NCI-H446 treated with DMSO at 0.1 percent for 48 hours (cell line): ENCODE data around the gene SAG.
"Not testable (repeated sequence)": the region's sequence is repeated elsewhere in the genome, so short reads cannot be mapped to it uniquely, and the experiment has no call there.

Experiments used
- DNase-seq: peaks from one replicate; lab custom pipeline; 2025; lab: John Stamatoyannopoulos, UW

SAG gene

DNA sequence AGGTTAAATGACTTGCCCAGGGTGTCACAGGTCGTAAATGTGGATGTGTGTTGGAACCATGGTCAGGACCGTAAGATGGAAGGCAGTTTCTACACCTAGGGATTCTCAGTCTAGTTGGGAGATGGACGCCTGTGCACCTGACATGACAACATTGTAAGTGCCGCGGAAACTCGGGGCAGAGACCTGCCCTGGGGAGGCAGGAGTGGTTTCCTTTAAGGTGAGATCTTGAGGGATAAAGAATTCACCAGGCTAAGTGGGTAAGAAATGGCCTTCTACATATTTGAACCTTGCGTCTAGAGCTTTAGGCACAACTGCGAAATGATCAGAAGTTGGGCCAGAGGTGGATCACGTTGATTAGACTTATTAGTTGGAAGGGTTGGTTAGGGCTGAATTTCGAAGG is 48.3 kb downstream of the SAG start:
- DNase-seq: no peak

GRCh38 chr2:233356546-233357308 is 49.1 kb downstream of the SAG start:
- DNase-seq: no peak

DNA sequence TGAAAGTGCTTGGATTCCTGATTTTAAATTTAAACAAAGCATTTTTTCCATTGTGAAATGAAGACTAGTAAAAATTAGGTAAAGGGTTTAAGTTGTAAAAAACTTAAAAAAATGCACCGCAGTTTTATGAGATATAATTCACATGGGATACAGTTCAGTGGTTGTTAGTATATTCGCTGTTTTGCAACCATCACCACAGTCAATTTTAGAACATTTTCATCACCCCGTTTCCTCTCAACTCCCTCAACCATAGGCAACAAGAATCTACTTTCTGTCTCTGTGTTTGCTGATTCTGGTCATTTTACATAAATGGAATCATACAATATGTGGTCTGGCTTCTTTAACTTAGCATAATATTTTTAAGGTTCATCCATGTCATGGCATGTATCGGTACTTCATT is 50.7 kb downstream of the SAG start:
- DNase-seq: no peak

- DNase-seq: no peak
Observed at GRCh38 chr2:233358947-233359346, 51.3 kb downstream of the SAG start.

- no peak for DNase-seq
Observed at GRCh38 chr2:233359823-233360222, 52.2 kb downstream of the SAG start.

DNA sequence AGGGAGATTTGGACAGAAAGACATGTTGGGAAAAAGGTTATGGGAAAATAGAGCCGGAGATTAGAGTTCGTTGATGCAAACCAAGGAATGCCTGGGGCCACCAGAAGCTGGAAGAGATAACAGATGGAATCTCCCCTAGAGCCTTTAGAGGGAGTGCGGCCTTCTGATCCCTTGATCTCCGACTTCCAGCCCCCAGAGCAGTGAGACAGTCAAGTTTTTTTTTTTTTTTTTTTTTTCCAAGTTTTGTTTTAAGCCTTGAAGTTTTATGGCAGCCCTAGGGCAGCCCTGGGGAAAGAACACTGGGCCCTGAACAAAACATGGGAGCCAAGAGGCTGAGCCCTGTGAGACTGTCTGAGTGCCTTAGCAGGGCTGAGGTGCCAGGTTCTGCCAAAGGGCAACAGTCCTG is 53.2 kb downstream of the SAG start:
- DNase-seq: no peak

GRCh38 chr2:233361297-233361696 is 53.7 kb downstream of the SAG start:
- DNase-seq: no peak

DNA sequence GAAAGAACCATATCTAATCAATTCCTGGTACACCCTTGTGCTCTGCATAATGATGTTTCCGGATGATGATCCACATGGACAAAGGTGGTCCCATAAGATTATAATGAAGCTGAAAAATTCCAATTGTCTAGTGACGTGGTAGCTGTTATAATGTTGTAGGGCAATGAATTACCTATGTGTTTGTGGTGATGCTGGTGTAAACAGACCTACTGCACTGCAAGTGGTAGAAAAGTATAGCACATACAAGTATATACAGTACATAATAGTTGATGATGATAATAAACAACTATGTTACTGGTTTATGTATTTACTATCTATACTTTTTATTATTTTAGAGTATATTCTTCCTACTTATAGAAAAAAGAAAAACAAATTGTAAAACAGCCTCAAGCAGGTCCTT is 55.1 kb downstream of the SAG start:
- no peak for DNase-seq

DNA sequence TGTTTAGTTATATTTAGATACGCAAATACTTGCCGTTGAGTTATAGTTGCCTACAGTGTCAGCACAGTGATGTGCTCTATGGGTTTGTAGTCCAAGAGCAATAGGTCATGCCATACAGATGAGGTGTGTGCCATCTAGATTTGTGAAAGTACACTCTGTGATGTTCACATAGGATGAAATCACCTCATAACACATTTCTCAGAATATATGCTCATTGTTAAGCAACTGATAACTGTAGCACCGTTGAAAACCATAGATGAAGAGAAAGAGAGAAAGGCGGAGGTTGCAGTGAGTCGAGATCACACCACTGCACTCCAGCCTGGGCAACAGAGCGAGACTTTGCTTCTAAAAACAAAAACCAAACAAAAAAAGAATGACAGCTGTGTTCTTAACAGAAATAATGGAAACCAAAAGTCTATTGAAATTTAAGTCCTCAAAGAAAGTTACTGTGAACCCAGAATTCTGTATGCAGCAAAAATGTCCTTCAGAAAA is 56.2 kb downstream of the SAG start:
- DNase-seq: no peak

DNA sequence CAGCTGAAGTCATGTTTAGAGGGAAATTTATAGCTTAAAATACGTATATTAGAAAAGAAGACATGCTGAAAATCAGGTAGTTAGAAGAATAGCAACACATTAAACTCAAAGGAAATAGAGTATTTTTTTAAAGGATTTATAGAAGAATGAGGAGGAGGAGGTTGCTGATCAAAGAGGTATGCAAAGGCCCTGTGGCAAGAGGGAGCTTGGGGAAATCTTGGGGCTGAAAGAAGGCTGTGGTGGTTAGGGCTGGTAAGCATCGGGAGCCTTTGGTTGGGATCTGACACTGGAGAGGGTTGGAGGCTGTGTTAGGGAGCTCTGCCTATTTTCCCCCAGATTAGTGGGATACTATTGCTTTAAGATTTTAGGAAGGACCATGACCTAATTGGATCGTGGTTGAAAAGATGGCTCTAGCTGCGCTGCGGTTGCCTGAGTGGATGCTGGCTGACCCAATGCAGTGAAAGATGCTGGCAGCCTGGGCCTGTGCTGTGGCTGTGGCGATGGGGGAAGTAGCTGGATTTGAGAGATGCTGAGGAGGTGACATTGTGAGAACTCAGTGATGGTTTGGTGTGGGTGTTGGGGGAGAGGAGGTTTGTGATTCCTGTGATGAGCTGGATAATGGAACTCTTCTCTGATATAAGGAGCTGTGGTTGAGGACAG is 58.4 kb downstream of the SAG start:
- no peak for DNase-seq

DNA sequence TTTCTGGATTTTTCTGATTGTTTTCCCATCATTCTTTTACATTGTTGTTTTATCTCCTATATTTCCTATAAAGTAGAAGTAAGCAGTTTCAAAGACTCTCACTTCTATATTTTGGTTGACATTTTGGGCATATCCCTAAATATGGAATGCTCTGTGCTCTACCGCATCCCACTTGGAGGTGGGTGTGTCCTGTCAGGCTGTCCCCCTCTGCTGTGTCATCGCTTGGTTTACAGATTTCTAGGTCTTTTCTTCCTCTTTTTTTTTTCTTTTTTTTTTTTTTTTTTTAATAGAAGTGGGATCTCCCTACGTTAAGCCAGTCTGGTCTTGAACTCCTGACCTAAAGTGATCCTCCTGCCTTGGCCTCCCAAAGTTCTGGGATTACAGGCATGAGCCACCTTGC is 60.0 kb downstream of the SAG start:
- DNase-seq: no peak

DNA sequence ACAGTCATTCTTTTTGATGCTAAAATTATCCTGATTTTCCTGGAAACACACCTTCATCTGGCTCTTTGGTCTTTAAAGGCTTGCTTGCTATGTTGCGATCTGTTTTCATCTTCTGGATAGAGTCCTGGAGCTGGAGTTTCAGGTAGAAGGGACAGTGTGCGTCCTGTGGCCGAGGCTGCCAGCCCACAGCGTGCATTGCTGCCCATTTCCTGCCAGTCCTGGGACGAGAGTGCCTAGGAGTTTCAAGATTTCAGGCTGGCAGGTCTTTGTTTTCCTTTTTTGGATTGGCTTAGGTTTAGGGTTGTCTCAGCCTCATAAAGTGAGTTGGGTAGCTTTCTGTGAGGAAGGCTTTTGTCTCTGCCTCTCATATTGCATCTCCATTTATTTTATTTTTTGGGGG is 61.1 kb downstream of the SAG start:
- DNase-seq: no peak

- DNase-seq: no peak
Observed at GRCh38 chr2:233369462-233369861, 61.8 kb downstream of the SAG start.

- DNase-seq: no peak
Observed at GRCh38 chr2:233369897-233370685, 62.5 kb downstream of the SAG start.

DNA sequence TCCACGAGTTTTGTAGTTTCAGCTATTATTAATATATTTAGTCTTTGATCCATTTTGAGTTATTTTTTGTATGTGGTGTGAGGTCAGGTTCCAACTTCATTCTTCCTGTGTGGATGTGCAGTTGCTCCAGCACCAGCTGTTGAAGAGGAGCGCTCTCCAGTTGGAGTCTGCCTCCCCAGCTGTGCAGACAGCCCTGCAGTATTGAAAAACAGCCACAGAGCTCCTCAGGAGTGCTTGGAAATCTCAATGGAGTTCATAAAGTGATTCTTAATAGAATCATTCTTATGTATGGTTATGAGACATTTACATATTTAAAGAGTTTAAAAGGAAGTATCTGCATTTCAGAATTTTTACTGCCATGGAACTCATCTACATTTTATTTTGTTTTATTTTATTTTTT is 64.0 kb downstream of the SAG start:
- DNase-seq: no peak

DNA sequence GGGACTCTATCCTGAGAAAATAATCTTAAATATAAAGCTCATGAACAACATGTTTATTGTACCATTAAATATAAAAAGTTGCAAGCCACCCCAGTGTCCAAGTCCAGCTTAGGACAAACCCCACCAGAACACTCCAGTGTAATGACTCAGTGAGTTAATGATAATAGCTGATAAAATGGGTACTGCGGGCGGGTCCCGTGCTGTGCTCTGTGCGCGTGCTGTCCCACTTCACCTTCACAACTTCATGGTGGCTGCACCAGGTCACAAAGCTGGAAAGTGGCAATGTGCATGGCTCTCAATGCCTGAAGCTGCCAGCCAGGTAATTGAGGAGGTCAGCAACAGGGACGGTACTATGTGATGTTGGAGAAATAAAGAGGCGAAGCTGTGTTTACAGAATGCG is 65.2 kb downstream of the SAG start:
- no peak for DNase-seq

DNA sequence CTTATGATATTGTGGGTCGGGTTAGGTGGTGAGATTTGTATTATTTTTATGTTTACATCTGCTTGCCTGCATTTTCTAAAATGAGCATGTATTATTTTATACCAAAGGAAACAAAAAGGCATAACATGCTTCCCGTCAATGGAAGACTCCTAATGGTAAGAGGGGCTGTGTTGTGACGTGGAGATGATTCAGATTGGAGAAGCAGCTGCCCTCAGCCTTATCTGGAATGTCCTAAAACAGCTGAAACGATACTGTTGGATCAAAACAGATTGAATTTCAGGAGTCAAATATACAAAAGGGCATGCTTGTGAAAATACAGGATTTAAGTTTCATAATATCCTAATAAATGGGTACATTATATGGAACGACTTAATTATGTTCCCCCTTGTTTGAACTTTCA is 65.7 kb downstream of the SAG start:
- no peak for DNase-seq

GRCh38 chr2:233374776-233375175 is 67.2 kb downstream of the SAG start:
- DNase-seq: not testable (repeated sequence)

DNA sequence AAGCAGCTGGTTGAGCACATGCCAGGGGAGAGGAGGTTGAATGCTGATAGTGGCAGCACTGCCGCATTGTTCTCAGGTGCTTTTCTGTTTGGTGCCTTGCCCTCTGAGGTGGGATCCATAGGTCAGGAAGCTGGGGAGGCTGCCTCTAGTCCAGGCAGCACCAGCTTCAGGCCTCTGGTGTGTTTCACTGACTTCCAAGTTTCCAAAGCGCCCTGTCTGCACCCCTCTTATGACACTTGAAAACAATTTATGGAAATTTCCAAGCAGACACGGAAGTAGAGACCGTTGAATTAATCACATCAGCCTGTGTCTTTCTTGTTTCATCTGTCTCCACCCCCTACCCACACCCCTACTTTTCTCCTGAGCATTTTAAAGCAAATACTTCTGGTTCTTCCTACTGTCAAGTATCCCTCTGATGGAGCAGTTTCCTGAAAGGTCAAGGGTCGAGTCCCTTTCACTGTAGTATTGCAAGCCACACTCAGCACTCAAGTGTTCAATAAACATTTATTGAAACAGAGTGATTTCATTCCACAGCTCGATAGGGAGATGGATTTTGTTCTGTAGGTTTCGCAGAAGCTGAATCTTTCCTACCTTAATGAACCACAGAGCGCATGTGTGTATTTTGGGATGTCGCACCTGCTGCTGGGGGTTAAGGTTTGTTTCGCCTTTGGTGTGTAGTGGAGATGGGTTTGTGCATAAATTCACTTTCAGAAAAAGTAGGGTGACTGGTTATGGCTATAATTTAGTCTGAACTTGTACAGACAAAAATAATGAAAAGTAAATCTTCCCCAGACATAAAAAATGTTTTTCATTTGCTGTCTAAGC is 68.1 kb downstream of the SAG start:
- DNase-seq: no peak

DNA sequence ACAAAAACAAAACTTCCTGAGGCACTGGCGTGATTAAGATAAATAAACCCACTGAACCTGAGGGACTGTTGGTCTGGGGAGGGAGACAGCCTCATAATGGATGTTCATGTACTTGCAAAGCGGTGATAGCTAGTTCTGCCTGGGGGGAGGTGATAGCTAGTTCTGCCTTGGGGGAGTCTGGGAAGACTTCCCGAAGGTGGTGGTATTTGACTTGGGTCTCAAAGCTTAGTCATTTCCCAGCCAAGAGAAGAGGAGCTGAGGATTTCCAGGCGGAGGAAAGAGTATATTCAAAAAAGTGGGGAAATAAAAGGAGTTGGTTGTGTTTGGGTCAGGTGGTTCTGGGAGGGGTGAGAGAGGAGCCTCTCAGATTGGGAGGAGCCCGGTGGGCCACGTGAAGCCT is 71.4 kb downstream of the SAG start:
- DNase-seq: no peak

- no peak for DNase-seq
Observed at GRCh38 chr2:233379441-233379840, 71.8 kb downstream of the SAG start.
